CD4-positive, alpha-beta memory T cell (primary cell): ENCODE measurements around the gene PPP6R2. TPM values are rescaled to one million over a fixed set of nuclear protein-coding genes. Genes with fewer than 3 reads are reported as not detected.
A peak's percentile ranks its signal among the peaks of the same experiment; 100 is the strongest.

Experiments
- CTCF ChIA-PET: fragments of 350-600 bp; sonication (Branson Sonifier 250); formaldehyde crosslinking; loops from one replicate; lab custom pipeline; 2021; ENCODE audit warnings: inconsistent platforms; ENCODE audit not compliant: partially characterized antibody; lab: Charles Lee
- POLR2A ChIA-PET: fragments of 350-600 bp; sonication (Branson Sonifier 250); formaldehyde crosslinking; loops from one replicate; lab custom pipeline; 2021; ENCODE audit not compliant: partially characterized antibody; lab: Charles Lee
- DNase-seq, 5 donors: peaks; one replicate each; pipeline versions ENCODE4 v3.0.0 to v3.0.0-alpha.2; 2020 to 2022; ENCODE audit warnings: mixed read lengths in 1 of 5
- H3K27ac ChIP-seq: one replicate; pipeline ENCODE4 v1.7.0; 2013; ENCODE audit warnings: low read depth, low read length
- H3K27me3 ChIP-seq: 2 replicates; pipeline ENCODE4 v1.7.0; 2013; ENCODE audit warnings: mild to moderate bottlenecking, low read length, moderate library complexity; ENCODE audit not compliant: insufficient read depth
- H3K36me3 ChIP-seq: 2 replicates; pipeline ENCODE4 v1.7.0; 2013; ENCODE audit warnings: mild to moderate bottlenecking, low read length, moderate library complexity; ENCODE audit not compliant: insufficient read depth
- H3K4me1 ChIP-seq: 2 replicates; pipeline ENCODE4 v1.7.0; 2013; ENCODE audit warnings: mild to moderate bottlenecking, low read length, moderate library complexity; ENCODE audit not compliant: insufficient read depth
- H3K4me3 ChIP-seq, 2 donors: one replicate each; pipeline ENCODE4 v1.7.0; 2013; ENCODE audit warnings: low read length in 2 of 2, mild to moderate bottlenecking in 1 of 2
- H3K9me3 ChIP-seq, 2 donors: one replicate each; pipeline ENCODE4 v1.7.0; 2013; ENCODE audit warnings: low read length in 2 of 2, control low read depth in 1 of 2; ENCODE audit not compliant: control insufficient read depth in 1 of 2
- H3K27ac Mint-ChIP-seq, 7 donors: one replicate each; pipeline ENCODE4 v1.8.0; 2020 to 2021; ENCODE audit warnings: mixed read lengths in 7 of 7, mild to moderate bottlenecking in 6 of 7, inconsistent platforms in 3 of 7, moderate library complexity in 3 of 7
- H3K27me3 Mint-ChIP-seq, 2 donors: one replicate each; pipeline ENCODE4 v1.8.0; 2020 to 2021; ENCODE audit warnings: mixed read lengths in 2 of 2
- H3K36me3 Mint-ChIP-seq, 2 donors: one replicate each; pipeline ENCODE4 v1.8.0; 2020 to 2021; ENCODE audit warnings: mixed read lengths in 2 of 2, inconsistent platforms in 1 of 2, mild to moderate bottlenecking in 1 of 2
- H3K4me1 Mint-ChIP-seq, 4 donors: one replicate each; pipeline ENCODE4 v1.8.0; 2020 to 2021; ENCODE audit warnings: mixed read lengths in 4 of 4, mild to moderate bottlenecking in 1 of 4
- H3K4me3 Mint-ChIP-seq, 8 donors: one replicate each; pipeline ENCODE4 v1.8.0; 2020 to 2021; ENCODE audit warnings: mixed read lengths in 8 of 8, mild to moderate bottlenecking in 7 of 8, moderate library complexity in 6 of 8, inconsistent platforms in 3 of 8
- H3K9me3 Mint-ChIP-seq, 8 donors: one replicate each; pipeline ENCODE4 v1.8.0; 2020 to 2021; ENCODE audit warnings: mixed read lengths in 8 of 8, mild to moderate bottlenecking in 5 of 8, inconsistent platforms in 3 of 8, moderate library complexity in 1 of 8
- intact Hi-C: fragments of 100-400 bp; cut with micrococcal nuclease; formaldehyde crosslinking; loops from one replicate; pipeline ENCODE4 v1.15.1; 2023
- polyA plus RNA-seq, 2 donors: library from polyadenylated mRNA; unstranded; fragments of 300-500 nt; fragmentation: Illumina TruSeq; gene quantifications; one replicate each; pipeline ENCODE4 v1.2.3, GENCODE V29; 2021
- total RNA-seq, 2 experiments: library from RNA; stranded (reverse); gene quantifications; one replicate each; pipeline ENCODE4 v1.2.3, GENCODE V29; 2021

Gene PPP6R2
- total and polyA plus RNA-seq, 4 experiments from 2014 or later = 13.3 to 91.2 (median 53.9) TPM

- Histone ChIP-seq H3K9me3 (no peaks in the 10 kb centered on the region), H3K27ac (no peak overlapping the region), H3K36me3 (no peaks in the 10 kb centered on the region), H3K4me1 (peaks cover 11% of the 10 kb centered on the region), H3K4me3 (peak overlapping the region in 1 of 2 donors; percentile 35), H3K27me3 (no peaks in the 10 kb centered on the region)
- H3K27me3 Mint-ChIP-seq = no peaks in the 10 kb centered on the region
- intact Hi-C loops = loop anchor here (1.0 kb wide), 1 partner anchor 11 kb away; no protein-coding TSS in a partner anchor
- H3K36me3 Mint-ChIP-seq = no peaks in the 10 kb centered on the region
- no peaks in the 10 kb centered on the region for H3K9me3 Mint-ChIP-seq
- H3K4me3 Mint-ChIP-seq = peak overlapping the region in 7 of 8 donors; percentile 20 to 78 (median 60)
- H3K4me1 Mint-ChIP-seq = peaks cover 2 to 20% (median 12%) of the 10 kb centered on the region in 4 donors
- ChIA-PET POLR2A (interaction anchor here (1.0 to 4.1 kb wide), 5 partner anchors 11 to 45 kb away, joined by 3 to 39 read pairs (median 3); partner anchors contain the start of genes LMF2, NCAPH2 and SCO2), CTCF (interaction anchor here (0.9 kb wide), 1 partner anchor 139 kb away, joined by 3 read pairs; no protein-coding TSS in a partner anchor)
- H3K27ac Mint-ChIP-seq = no peak overlapping the region
- no peak for DNase-seq
These were observed 137.9 kb downstream of the PPP6R2 start for GRCh38 chr22:50481045-50481439.

GRCh38 chr22:50481440-50482106 is 138.4 kb downstream of the PPP6R2 start, which contains the start of gene ADM2:
TSS of gene ADM2 (plus strand) at chr22:50481543. CDS start at chr22:50481848, 305 bp downstream.
- Mint-ChIP-seq H3K9me3 (no peaks in the 10 kb centered on the region), H3K27me3 (no peaks in the 10 kb centered on the region), H3K4me1 (peaks cover 2 to 24% (median 12%) of the 10 kb centered on the region in 4 donors), H3K27ac (peak within 1 kb of the TSS in 4 of 7 donors; percentile 53 to 82 (median 75)), H3K4me3 (peak within 1 kb of the TSS; percentile 68 to 80 (median 74)), H3K36me3 (no peaks in the 10 kb centered on the region)
- H3K4me3 ChIP-seq = peak within 1 kb of the TSS in 1 of 2 donors; percentile 35
- H3K36me3 ChIP-seq = no peaks in the 10 kb centered on the region
- no peaks in the 10 kb centered on the region for H3K27me3 ChIP-seq
- peak within 1 kb of the TSS; percentile 9 for H3K27ac ChIP-seq
- H3K4me1 ChIP-seq = peaks cover 11% of the 10 kb centered on the region
- H3K9me3 ChIP-seq = no peaks in the 10 kb centered on the region
- CTCF ChIA-PET = no interaction called here
- peak; percentile 57 to 72 (median 61) for DNase-seq
- POLR2A ChIA-PET = interaction anchor here (1.0 to 4.1 kb wide), 4 partner anchors 12 to 44 kb away, joined by 3 to 39 read pairs (median 4); partner anchors contain the start of genes LMF2 and SCO2
- intact Hi-C loops = loop anchor here (1.0 kb wide), 1 partner anchor 11 kb away; no protein-coding TSS in a partner anchor

DNA sequence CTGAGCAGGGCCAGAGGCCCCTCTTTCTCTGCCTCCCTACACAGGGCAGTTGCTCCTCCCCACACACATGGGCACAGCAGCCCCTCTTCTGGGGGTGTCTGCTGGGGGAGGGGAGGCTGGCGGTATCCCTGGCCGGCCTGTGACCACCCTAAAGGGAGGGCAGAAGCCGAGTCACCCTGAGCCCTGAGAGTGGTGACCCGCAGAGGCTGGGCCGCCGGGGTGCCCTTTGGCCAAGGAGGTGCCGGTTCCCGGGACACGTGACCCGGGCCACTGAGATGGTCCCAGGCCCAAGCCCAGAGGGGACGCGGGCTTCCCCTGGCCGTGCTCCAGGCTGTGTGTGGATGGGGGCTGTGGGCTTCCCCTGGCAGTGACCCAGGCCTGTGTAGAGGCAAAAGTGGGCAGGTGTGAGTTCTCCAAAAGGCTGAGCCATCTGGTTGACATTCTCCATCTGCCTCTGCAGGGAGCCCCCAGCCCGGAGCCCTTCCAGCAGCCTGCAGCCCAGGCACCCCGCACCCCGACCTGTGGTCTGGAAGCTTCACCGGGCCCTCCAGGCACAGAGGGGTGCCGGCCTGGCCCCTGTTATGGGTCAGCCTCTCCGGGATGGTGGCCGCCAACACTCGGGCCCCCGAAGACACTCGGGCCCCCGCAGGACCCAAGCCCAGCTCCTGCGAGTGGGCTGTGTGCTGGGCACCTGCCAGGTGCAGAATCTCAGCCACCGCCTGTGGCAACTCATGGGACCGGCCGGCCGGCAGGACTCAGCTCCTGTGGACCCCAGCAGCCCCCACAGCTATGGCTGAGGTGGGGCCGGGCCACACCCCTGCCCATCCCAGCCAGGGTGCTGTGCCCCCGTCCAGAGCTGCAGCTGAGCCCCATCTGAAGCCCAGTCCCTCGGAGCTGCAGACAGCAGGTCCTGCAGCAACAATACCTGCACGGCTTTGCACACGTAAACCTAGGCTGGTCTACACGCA is 139.3 kb downstream of the PPP6R2 start:
- Histone ChIP-seq H3K27ac (no peak overlapping the region), H3K36me3 (no peaks in the 10 kb centered on the region), H3K27me3 (no peaks in the 10 kb centered on the region), H3K4me1 (peaks cover 11% of the 10 kb centered on the region), H3K4me3 (peak overlapping the region in 1 of 2 donors; percentile 35), H3K9me3 (no peaks in the 10 kb centered on the region)
- no peaks in the 10 kb centered on the region for H3K36me3 Mint-ChIP-seq
- H3K4me1 Mint-ChIP-seq = peaks cover 2 to 16% (median 9%) of the 10 kb centered on the region in 4 donors
- H3K27ac Mint-ChIP-seq = no peak overlapping the region
- POLR2A ChIA-PET = interaction anchor here (1.0 to 4.1 kb wide), 5 partner anchors 13 to 43 kb away, joined by 3 to 39 read pairs (median 4); partner anchors contain the start of genes LMF2 and SCO2
- no peaks in the 10 kb centered on the region for H3K27me3 Mint-ChIP-seq
- peak overlapping the region; percentile 35 to 75 (median 70) for H3K4me3 Mint-ChIP-seq
- intact Hi-C loops = no loop called here
- CTCF ChIA-PET = interaction anchor here (1.1 kb wide), 1 partner anchor 17 kb away, joined by 5 read pairs; no protein-coding TSS in a partner anchor
- no peak for DNase-seq
- H3K9me3 Mint-ChIP-seq = no peaks in the 10 kb centered on the region

- no peaks in the 10 kb centered on the region for H3K9me3 ChIP-seq
- no peaks in the 10 kb centered on the region for H3K27me3 Mint-ChIP-seq
- peaks cover 2 to 15% (median 9%) of the 10 kb centered on the region in 4 donors for H3K4me1 Mint-ChIP-seq
- ChIA-PET CTCF (interaction anchor here (1.1 kb wide), 1 partner anchor 17 kb away, joined by 5 read pairs; no protein-coding TSS in a partner anchor), POLR2A (interaction anchor here (1.0 to 4.1 kb wide), 2 partner anchors 14 to 39 kb away, joined by 5 to 39 read pairs; no protein-coding TSS in a partner anchor)
- H3K27me3 ChIP-seq = no peaks in the 10 kb centered on the region
- H3K36me3 Mint-ChIP-seq = no peaks in the 10 kb centered on the region
- H3K27ac Mint-ChIP-seq = no peak overlapping the region
- DNase-seq = no peak
- intact Hi-C loops = no loop called here
- H3K4me1 ChIP-seq = peaks cover 11% of the 10 kb centered on the region
- no peak overlapping the region for H3K4me3 ChIP-seq
- no peaks in the 10 kb centered on the region for H3K9me3 Mint-ChIP-seq
- no peak overlapping the region for H3K27ac ChIP-seq
- H3K36me3 ChIP-seq = no peaks in the 10 kb centered on the region
- peak overlapping the region in 3 of 8 donors; percentile 26 to 67 (median 60) for H3K4me3 Mint-ChIP-seq
These were observed 140.0 kb downstream of the PPP6R2 start for GRCh38 chr22:50483106-50483505.

- Histone ChIP-seq H3K27me3 (no peaks in the 10 kb centered on the region), H3K4me1 (peaks cover 11% of the 10 kb centered on the region), H3K9me3 (no peaks in the 10 kb centered on the region), H3K36me3 (no peaks in the 10 kb centered on the region), H3K27ac (no peak overlapping the region), H3K4me3 (no peak overlapping the region)
- no peaks in the 10 kb centered on the region for H3K9me3 Mint-ChIP-seq
- POLR2A ChIA-PET = interaction anchor here (0.6 to 4.1 kb wide), 2 partner anchors 14 to 42 kb away, joined by 3 to 39 read pairs; no protein-coding TSS in a partner anchor
- CTCF ChIA-PET = interaction anchor here (0.9 kb wide), 1 partner anchor 42 kb away, joined by 4 read pairs; the partner anchor contains the start of gene SCO2
- H3K4me1 Mint-ChIP-seq = peaks cover 2 to 15% (median 9%) of the 10 kb centered on the region in 4 donors
- DNase-seq = no peak
- no peaks in the 10 kb centered on the region for H3K27me3 Mint-ChIP-seq
- H3K27ac Mint-ChIP-seq = no peak overlapping the region
- no peaks in the 10 kb centered on the region for H3K36me3 Mint-ChIP-seq
- intact Hi-C loops = no loop called here
- no peak overlapping the region for H3K4me3 Mint-ChIP-seq
These were observed 140.4 kb downstream of the PPP6R2 start for GRCh38 chr22:50483556-50483955.

GRCh38 chr22:50483977-50484853 is 141.1 kb downstream of the PPP6R2 start:
- H3K9me3 Mint-ChIP-seq = no peaks in the 10 kb centered on the region
- H3K4me1 Mint-ChIP-seq = peaks cover 2 to 15% (median 9%) of the 10 kb centered on the region in 4 donors
- no peak for DNase-seq
- intact Hi-C loops = no loop called here
- ChIA-PET POLR2A (interaction anchor here (0.6 to 4.1 kb wide), 2 partner anchors 15 to 42 kb away, joined by 3 to 39 read pairs; no protein-coding TSS in a partner anchor), CTCF (interaction anchor here (0.9 kb wide), 2 partner anchors 14 to 41 kb away, joined by 4 to 5 read pairs; partner anchors contain the start of gene SCO2)
- H3K27me3 Mint-ChIP-seq = no peaks in the 10 kb centered on the region
- no peak overlapping the region for H3K27ac ChIP-seq
- H3K36me3 ChIP-seq = no peaks in the 10 kb centered on the region
- H3K36me3 Mint-ChIP-seq = no peaks in the 10 kb centered on the region
- H3K4me3 Mint-ChIP-seq = peak overlapping the region in 3 of 8 donors; percentile 21 to 48 (median 46)
- no peak overlapping the region for H3K4me3 ChIP-seq
- H3K27me3 ChIP-seq = no peaks in the 10 kb centered on the region
- no peaks in the 10 kb centered on the region for H3K9me3 ChIP-seq
- peaks cover 11% of the 10 kb centered on the region for H3K4me1 ChIP-seq
- H3K27ac Mint-ChIP-seq = no peak overlapping the region
